Prostate gland (tissue), 2 donors: ENCODE results near the gene SNAPC2.

ENCODE experiments used
- POLR2A ChIP-seq: fragments of 450-650 bp; IDR thresholded peaks from one replicate; pipeline ENCODE4 v1.6.1; 2016; ENCODE audit warnings: antibody characterized with exemption, mild to moderate bottlenecking
- TF ChIP-seq, protein P1 (sequence below), 4 experiments: fragments of 200-600 bp in 2 of 4; fragments of 450-650 bp in 2 of 4; sonication (generic) in 2 of 4; IDR thresholded peaks; 1 replicate in 3 of 4; 2 replicates in 1 of 4; pipeline ENCODE4 v1.5.1; 2016 to 2019; ENCODE audit warnings: antibody characterized with exemption in 4 of 4, mild to moderate bottlenecking in 2 of 4, moderate library complexity in 2 of 4

DNA sequence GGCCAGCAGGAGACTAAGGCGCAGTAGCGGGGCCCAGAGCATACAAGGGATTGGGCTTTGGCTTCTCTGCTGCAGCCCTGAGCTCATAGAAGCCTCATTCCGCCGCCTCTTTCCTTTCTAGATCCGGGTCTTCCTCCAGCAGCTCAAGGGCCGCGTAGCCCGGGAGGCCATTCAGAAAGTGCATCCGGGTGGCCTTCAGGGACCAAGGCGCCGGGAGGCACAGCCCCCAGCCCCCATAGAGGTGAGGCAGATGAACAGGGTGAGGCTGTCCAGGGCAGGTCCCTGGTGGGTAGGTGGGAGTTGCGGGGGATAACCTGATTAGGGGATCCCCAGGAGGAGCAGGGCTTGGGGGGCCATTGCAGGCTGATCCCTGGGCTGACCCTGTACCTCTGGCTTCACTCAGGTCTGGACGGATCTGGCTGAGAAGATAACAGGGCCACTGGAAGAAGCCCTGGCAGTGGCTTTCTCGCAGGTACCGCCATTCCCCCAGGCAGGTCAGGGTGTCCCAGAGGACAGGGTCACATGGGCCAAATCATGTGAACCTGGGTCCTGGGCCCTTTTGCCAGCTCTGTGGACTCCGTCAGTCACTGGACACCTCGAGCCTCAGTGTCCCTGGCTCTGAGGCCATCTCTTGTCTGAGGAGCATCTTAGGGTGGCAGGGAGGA lies 1.3 kb downstream of the SNAPC2 start:
- TF ChIP-seq, protein P1, sequence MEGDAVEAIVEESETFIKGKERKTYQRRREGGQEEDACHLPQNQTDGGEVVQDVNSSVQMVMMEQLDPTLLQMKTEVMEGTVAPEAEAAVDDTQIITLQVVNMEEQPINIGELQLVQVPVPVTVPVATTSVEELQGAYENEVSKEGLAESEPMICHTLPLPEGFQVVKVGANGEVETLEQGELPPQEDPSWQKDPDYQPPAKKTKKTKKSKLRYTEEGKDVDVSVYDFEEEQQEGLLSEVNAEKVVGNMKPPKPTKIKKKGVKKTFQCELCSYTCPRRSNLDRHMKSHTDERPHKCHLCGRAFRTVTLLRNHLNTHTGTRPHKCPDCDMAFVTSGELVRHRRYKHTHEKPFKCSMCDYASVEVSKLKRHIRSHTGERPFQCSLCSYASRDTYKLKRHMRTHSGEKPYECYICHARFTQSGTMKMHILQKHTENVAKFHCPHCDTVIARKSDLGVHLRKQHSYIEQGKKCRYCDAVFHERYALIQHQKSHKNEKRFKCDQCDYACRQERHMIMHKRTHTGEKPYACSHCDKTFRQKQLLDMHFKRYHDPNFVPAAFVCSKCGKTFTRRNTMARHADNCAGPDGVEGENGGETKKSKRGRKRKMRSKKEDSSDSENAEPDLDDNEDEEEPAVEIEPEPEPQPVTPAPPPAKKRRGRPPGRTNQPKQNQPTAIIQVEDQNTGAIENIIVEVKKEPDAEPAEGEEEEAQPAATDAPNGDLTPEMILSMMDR (IDR thresholded peaks at IDR 0.05): no peak
- TF ChIP-seq POLR2A: no peak
